Loucy (cell line): ENCODE measurements around the gene NUF2.
"Not testable (repeated sequence)": the region's sequence is repeated elsewhere in the genome, so short reads cannot be mapped to it uniquely, and the experiment has no call there.

Experiments
- H2AFZ ChIP-seq: fragments of 200-600 bp; sonication (generic); 2 replicates; pipeline ENCODE4 v1.6.0; 2016; ENCODE audit warnings: antibody characterized with exemption, mild to moderate bottlenecking, low read length, moderate library complexity
- H3F3A ChIP-seq: fragments of 200-600 bp; 2 replicates; pipeline ENCODE4 v1.6.0; 2016; ENCODE audit warnings: antibody characterized with exemption, low read depth, mild to moderate bottlenecking
- H3K27me3 ChIP-seq: fragments of 200-600 bp; sonication (generic); 2 replicates; pipeline ENCODE4 v1.6.1; 2014; ENCODE audit warnings: low read length, mild to moderate bottlenecking; ENCODE audit not compliant: insufficient read depth, poor library complexity, severe bottlenecking
- H3K36me3 ChIP-seq: fragments of 200-600 bp; sonication (generic); 2 replicates; pipeline ENCODE4 v1.6.1; 2016; ENCODE audit warnings: low read length; ENCODE audit not compliant: insufficient read depth
- H3K4me1 ChIP-seq: fragments of 200-600 bp; sonication (generic); 2 replicates; pipeline ENCODE4 v1.5.1; 2014; ENCODE audit warnings: low read length, mild to moderate bottlenecking; ENCODE audit not compliant: insufficient read depth, poor library complexity, severe bottlenecking
- H3K4me2 ChIP-seq: fragments of 200-600 bp; sonication (generic); 2 replicates; pipeline ENCODE4 v1.6.0; 2014; ENCODE audit warnings: antibody characterized with exemption, low read length, low read depth, mild to moderate bottlenecking; ENCODE audit not compliant: poor library complexity, severe bottlenecking
- H3K4me3 ChIP-seq: fragments of 200-600 bp; sonication (generic); 2 replicates; pipeline ENCODE4 v1.5.1; 2014; ENCODE audit warnings: low read length, mild to moderate bottlenecking, mixed read lengths; ENCODE audit not compliant: poor library complexity, severe bottlenecking
- H3K79me2 ChIP-seq: fragments of 200-600 bp; sonication (generic); 2 replicates; pipeline ENCODE4 v1.6.1; 2014; ENCODE audit warnings: low read length; ENCODE audit not compliant: insufficient read depth
- H3K9ac ChIP-seq: fragments of 200-600 bp; sonication (generic); 2 replicates; pipeline ENCODE4 v1.6.0; 2014; ENCODE audit warnings: mild to moderate bottlenecking, low read depth, low read length, moderate library complexity; ENCODE audit not compliant: poor library complexity, severe bottlenecking
- H3K9me2 ChIP-seq: fragments of 200-600 bp; sonication (generic); replicated peaks from 2 replicates; pipeline ENCODE4 v1.6.1; 2016; ENCODE audit warnings: low read depth, low read length, mixed read lengths
- H3K9me3 ChIP-seq: fragments of 200-600 bp; sonication (generic); 2 replicates; pipeline ENCODE4 v1.6.1; 2014; ENCODE audit warnings: mild to moderate bottlenecking, antibody characterized with exemption, low read length, low read depth; ENCODE audit not compliant: insufficient read depth
- H4K20me1 ChIP-seq: fragments of 200-600 bp; sonication (generic); 2 replicates; pipeline ENCODE4 v1.6.0; 2014; ENCODE audit warnings: antibody characterized with exemption, low read length, mild to moderate bottlenecking; ENCODE audit not compliant: insufficient read depth, poor library complexity, severe bottlenecking
- EZH2phosphoT487 ChIP-seq: fragments of 200-600 bp; IDR thresholded peaks from 2 replicates; pipeline ENCODE4 v1.6.1; 2018; ENCODE audit warnings: antibody characterized with exemption, mild to moderate bottlenecking, moderate library complexity, borderline replicate concordance
- TF ChIP-seq, protein P1 (sequence below): fragments of 200-600 bp; sonication (generic); conservative IDR thresholded peaks from 2 replicates; pipeline ENCODE4 v1.5.1; 2014; ENCODE audit warnings: mild to moderate bottlenecking, antibody characterized with exemption, low read length

Gene NUF2

DNA sequence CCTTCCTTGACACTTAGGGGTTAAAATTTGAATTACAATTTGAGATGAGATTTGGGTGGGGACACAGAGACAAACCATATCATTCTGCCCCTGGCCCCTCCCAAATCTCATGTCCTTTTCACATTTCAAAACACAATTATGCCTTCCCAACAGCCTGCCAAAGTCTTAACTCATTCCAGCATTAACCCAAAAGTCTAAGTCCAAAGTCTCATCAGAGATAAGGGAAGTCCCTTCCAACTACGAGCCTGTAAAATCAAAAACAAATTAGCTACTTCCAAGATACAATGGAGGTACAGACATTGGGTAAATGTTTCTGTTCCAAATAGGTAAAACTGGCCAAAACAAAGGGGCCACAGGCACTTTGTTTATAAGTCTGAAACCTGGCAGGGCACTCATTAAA, 28.3 kb upstream of the NUF2 start:
- not testable (repeated sequence) for H3K9me2 ChIP-seq, H3F3A ChIP-seq, H3K4me3 ChIP-seq, H3K36me3 ChIP-seq, H3K4me2 ChIP-seq, H3K79me2 ChIP-seq, H3K9ac ChIP-seq, H2AFZ ChIP-seq, H3K9me3 ChIP-seq, H3K27me3 ChIP-seq, H4K20me1 ChIP-seq
- peaks cover 10% of the 10 kb centered on the region for H3K4me1 ChIP-seq

DNA sequence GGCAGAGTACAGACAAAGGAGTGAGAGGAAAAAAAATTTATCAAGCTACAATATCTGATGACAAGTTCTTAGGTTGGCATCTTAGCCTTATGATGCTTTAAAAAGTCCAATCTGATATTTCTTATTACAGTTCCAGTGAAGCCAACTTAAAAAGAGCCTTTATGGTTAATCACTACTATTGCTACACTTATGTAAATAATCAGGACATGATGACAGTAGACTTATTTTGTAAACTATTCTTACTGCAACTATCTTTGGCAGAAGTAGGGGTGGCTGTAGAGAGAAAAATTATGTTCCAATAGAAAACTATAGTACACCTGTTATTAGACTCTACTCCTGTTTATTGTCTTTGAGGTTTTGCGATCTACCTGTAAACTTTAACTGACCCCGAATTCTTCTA, 25.8 kb upstream of the NUF2 start:
- H3K9me2 ChIP-seq, result no peaks in the 10 kb centered on the region
- TF ChIP-seq, protein P1, sequence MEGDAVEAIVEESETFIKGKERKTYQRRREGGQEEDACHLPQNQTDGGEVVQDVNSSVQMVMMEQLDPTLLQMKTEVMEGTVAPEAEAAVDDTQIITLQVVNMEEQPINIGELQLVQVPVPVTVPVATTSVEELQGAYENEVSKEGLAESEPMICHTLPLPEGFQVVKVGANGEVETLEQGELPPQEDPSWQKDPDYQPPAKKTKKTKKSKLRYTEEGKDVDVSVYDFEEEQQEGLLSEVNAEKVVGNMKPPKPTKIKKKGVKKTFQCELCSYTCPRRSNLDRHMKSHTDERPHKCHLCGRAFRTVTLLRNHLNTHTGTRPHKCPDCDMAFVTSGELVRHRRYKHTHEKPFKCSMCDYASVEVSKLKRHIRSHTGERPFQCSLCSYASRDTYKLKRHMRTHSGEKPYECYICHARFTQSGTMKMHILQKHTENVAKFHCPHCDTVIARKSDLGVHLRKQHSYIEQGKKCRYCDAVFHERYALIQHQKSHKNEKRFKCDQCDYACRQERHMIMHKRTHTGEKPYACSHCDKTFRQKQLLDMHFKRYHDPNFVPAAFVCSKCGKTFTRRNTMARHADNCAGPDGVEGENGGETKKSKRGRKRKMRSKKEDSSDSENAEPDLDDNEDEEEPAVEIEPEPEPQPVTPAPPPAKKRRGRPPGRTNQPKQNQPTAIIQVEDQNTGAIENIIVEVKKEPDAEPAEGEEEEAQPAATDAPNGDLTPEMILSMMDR, result no peak
- no peak for TF ChIP-seq EZH2phosphoT487
- H4K20me1 ChIP-seq, result no peaks in the 10 kb centered on the region
- H2AFZ ChIP-seq, result no peak overlapping the region
- no peaks in the 10 kb centered on the region for H3K36me3 ChIP-seq
- H3K27me3 ChIP-seq, result no peaks in the 10 kb centered on the region
- no peaks in the 10 kb centered on the region for H3K79me2 ChIP-seq
- no peaks in the 10 kb centered on the region for H3K9me3 ChIP-seq
- H3K4me1 ChIP-seq, result peaks cover 12% of the 10 kb centered on the region
- no peak overlapping the region for H3K9ac ChIP-seq
- H3K4me2 ChIP-seq, result no peak overlapping the region
- no peaks in the 10 kb centered on the region for H3F3A ChIP-seq
- H3K4me3 ChIP-seq, result no peak overlapping the region

DNA sequence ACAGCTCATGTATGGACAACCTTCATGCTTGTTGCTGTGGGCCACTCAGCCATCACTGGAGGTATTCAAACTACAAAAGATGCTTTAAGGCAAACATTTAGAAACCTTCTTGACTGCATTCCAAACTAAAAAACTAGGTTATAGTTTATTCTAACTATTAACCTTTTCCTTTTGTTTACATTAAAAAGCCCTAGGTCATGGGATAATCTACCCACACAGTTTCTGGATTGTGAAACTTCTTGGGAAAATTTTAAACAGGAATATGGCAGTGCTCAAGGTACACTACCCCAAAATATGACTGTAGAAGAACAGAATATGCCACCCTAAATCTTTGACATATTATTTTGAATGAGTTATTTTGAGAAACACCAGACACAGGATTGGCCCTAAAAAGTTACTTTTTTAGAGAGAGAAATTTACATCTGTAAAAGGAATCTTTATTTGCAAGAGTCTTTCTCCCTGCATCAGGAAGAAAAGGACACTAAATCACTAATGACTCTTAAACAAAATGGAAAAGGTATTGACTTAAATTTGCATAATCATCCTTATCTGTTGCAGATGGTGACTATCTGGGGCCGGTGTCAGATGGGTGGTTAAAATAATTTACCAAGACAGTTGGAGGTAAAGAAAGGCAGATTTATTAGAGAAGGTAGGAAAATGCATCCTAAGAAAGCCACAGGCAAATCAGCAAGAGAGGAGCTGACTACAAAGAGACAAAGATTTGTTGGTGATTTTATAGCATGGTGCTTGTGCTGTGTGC, 25.1 kb upstream of the NUF2 start:
- Histone ChIP-seq H4K20me1 (no peaks in the 10 kb centered on the region), H3K4me2 (no peak overlapping the region), H2AFZ (no peak overlapping the region)

More for the DNA sequence above, 25.1 kb upstream of the NUF2 start:
- no peaks in the 10 kb centered on the region for H3K27me3 ChIP-seq
- TF ChIP-seq, protein P1, result no peak
- TF ChIP-seq EZH2phosphoT487, result no peak
- no peak overlapping the region for H3K4me3 ChIP-seq
- H3K36me3 ChIP-seq, result no peaks in the 10 kb centered on the region
- no peaks in the 10 kb centered on the region for H3F3A ChIP-seq
- no peak overlapping the region for H3K9ac ChIP-seq
- H3K4me1 ChIP-seq, result peaks cover 12% of the 10 kb centered on the region
- H3K9me3 ChIP-seq, result no peaks in the 10 kb centered on the region
- no peaks in the 10 kb centered on the region for H3K79me2 ChIP-seq
- H3K9me2 ChIP-seq, result no peaks in the 10 kb centered on the region
